ENCODE measurements around the gene AKAP13. TPM values are rescaled to one million over a fixed set of nuclear protein-coding genes. Genes with fewer than 3 reads are reported as not detected.

Gene AKAP13
- total RNA-seq, 1 experiment from 2014 or later, result 54.5 TPM

- POLR2A ChIA-PET (ENCODE audit: low non-redundant PET), result no interaction called here
These were observed 391.5 kb downstream of the AKAP13 start for GRCh38 chr15:85771781-85772445.

GRCh38 chr15:85772668-85773067 is 392.3 kb downstream of the AKAP13 start:
- no TSS peak for BruUV-seq (replicated peaks)
- H3K27ac ChIP-seq (ENCODE audit: low read depth, low read length, poor library complexity, severe bottlenecking), result no peak overlapping the region
- H3K4me1 ChIP-seq (ENCODE audit: insufficient read depth, low read length, poor library complexity, severe bottlenecking), result no peaks in the 10 kb centered on the region
- no peaks in the 10 kb centered on the region for H3K9me3 ChIP-seq (ENCODE audit: low read depth, low read length, poor library complexity, severe bottlenecking)
- no peaks in the 10 kb centered on the region for H3K36me3 ChIP-seq (ENCODE audit: insufficient read depth, low read length, poor library complexity, severe bottlenecking)
- intact Hi-C loops (cut with micrococcal nuclease; ENCODE audit: unreplicated experiment), result no loop called here
- ChIA-PET CTCF (no interaction called here), POLR2A (ENCODE audit: low non-redundant PET) (no interaction called here)
- H3K27me3 ChIP-seq (replicated peaks; ENCODE audit: insufficient read depth, low read depth, low read length, poor library complexity), result no peaks in the 10 kb centered on the region
- no peak overlapping the region for H3K4me3 ChIP-seq (ENCODE audit: low read depth, low read length, poor library complexity, severe bottlenecking)
- no peak for DNase-seq (ENCODE audit: low spot score)
- TF ChIP-seq CTCF (conservative IDR thresholded peaks at IDR 0.05; ENCODE audit: low read depth, low read length), result no peak
- TF ChIP-seq EZH2 (IDR thresholded peaks at IDR 0.05; ENCODE audit: borderline replicate concordance, low read depth, low read length, poor library complexity, severe bottlenecking), result no peak

More at GRCh38 chr15:85771781-85772445, 391.5 kb downstream of the AKAP13 start:
- Histone ChIP-seq H3K36me3 (ENCODE audit: insufficient read depth, low read length, poor library complexity, severe bottlenecking) (no peaks in the 10 kb centered on the region), H3K4me3 (ENCODE audit: low read depth, low read length, poor library complexity, severe bottlenecking) (no peak overlapping the region), H3K27ac (ENCODE audit: low read depth, low read length, poor library complexity, severe bottlenecking) (no peak overlapping the region), H3K9me3 (ENCODE audit: low read depth, low read length, poor library complexity, severe bottlenecking) (no peaks in the 10 kb centered on the region), H3K27me3 (replicated peaks; ENCODE audit: insufficient read depth, low read depth, low read length, poor library complexity) (no peaks in the 10 kb centered on the region), H3K4me1 (ENCODE audit: insufficient read depth, low read length, poor library complexity, severe bottlenecking) (no peaks in the 10 kb centered on the region)
- no TSS peak for BruUV-seq (replicated peaks)
- CTCF ChIA-PET, result no interaction called here
- intact Hi-C loops (cut with micrococcal nuclease; ENCODE audit: unreplicated experiment), result no loop called here
- TF ChIP-seq EZH2 (IDR thresholded peaks at IDR 0.05; ENCODE audit: borderline replicate concordance, low read depth, low read length, poor library complexity, severe bottlenecking) (no peak), CTCF (conservative IDR thresholded peaks at IDR 0.05; ENCODE audit: low read depth, low read length) (no peak)
- DNase-seq (ENCODE audit: low spot score), result no peak

- no peaks in the 10 kb centered on the region for H3K27me3 ChIP-seq (replicated peaks; ENCODE audit: insufficient read depth, low read depth, low read length, poor library complexity)
- H3K27ac ChIP-seq (ENCODE audit: low read depth, low read length, poor library complexity, severe bottlenecking), result no peak overlapping the region
- TF ChIP-seq CTCF (conservative IDR thresholded peaks at IDR 0.05; ENCODE audit: low read depth, low read length) (no peak), EZH2 (IDR thresholded peaks at IDR 0.05; ENCODE audit: borderline replicate concordance, low read depth, low read length, poor library complexity, severe bottlenecking) (no peak)
- intact Hi-C loops (cut with micrococcal nuclease; ENCODE audit: unreplicated experiment), result no loop called here
- no TSS peak for BruUV-seq (replicated peaks)
- no peaks in the 10 kb centered on the region for H3K36me3 ChIP-seq (ENCODE audit: insufficient read depth, low read length, poor library complexity, severe bottlenecking)
- H3K4me3 ChIP-seq (ENCODE audit: low read depth, low read length, poor library complexity, severe bottlenecking), result no peak overlapping the region
- H3K4me1 ChIP-seq (ENCODE audit: insufficient read depth, low read length, poor library complexity, severe bottlenecking), result no peaks in the 10 kb centered on the region
- no peaks in the 10 kb centered on the region for H3K9me3 ChIP-seq (ENCODE audit: low read depth, low read length, poor library complexity, severe bottlenecking)
- ChIA-PET CTCF (no interaction called here), POLR2A (ENCODE audit: low non-redundant PET) (no interaction called here)
- no peak for DNase-seq (ENCODE audit: low spot score)
These were observed 392.8 kb downstream of the AKAP13 start for GRCh38 chr15:85773249-85773648.

All from A673 (cell line).